GM12878 (cell line): Measurements from ENCODE around the gene NUFIP1. TPM values are rescaled to one million over a fixed set of nuclear protein-coding genes. Genes with fewer than 3 reads are reported as not detected.

Source experiments
- BRCA1 ChIP-seq: IDR thresholded peaks from 2 replicates; pipeline ENCODE4 v1.6.1; 2011; ENCODE audit warnings: low read depth, low read length, improper control_type of control experiment
- E2F4 ChIP-seq: IDR thresholded peaks from 2 replicates; pipeline ENCODE4 v1.6.1; 2012; ENCODE audit warnings: low read depth, low read length, improper control_type of control experiment
- ESRRA ChIP-seq: IDR thresholded peaks from 2 replicates; pipeline ENCODE4 v1.6.1; 2012; ENCODE audit warnings: mild to moderate bottlenecking, low read length, improper control_type of control experiment
- FOXK2 ChIP-seq: fragments of 450-650 bp; IDR thresholded peaks from 2 replicates; pipeline ENCODE4 v1.6.1; 2017; ENCODE audit warnings: mild to moderate bottlenecking, moderate library complexity
- HDAC6 ChIP-seq: fragments of 200-600 bp; sonication (generic); IDR thresholded peaks from one replicate; pipeline ENCODE4 v1.8.0; 2017; ENCODE audit warnings: antibody characterized with exemption; ENCODE audit not compliant: unreplicated experiment
- JUNB ChIP-seq: IDR thresholded peaks from 2 replicates; pipeline ENCODE4 v1.6.1; 2016; ENCODE audit warnings: antibody characterized with exemption, mild to moderate bottlenecking
- MEF2B ChIP-seq: fragments of 450-650 bp; IDR thresholded peaks from 2 replicates; pipeline ENCODE4 v1.6.1; 2018; ENCODE audit warnings: mild to moderate bottlenecking, moderate library complexity; ENCODE audit not compliant: partially characterized antibody, poor library complexity, severe bottlenecking
- MYC ChIP-seq: IDR thresholded peaks from 2 replicates; pipeline ENCODE4 v1.6.1; 2011; ENCODE audit warnings: mild to moderate bottlenecking, low read length, moderate library complexity, inconsistent platforms; ENCODE audit not compliant: insufficient read depth, insufficient replicate concordance, insufficient read length, severe bottlenecking
- SPI1 ChIP-seq: IDR thresholded peaks from 2 replicates; pipeline ENCODE4 v1.6.1; 2011; ENCODE audit warnings: low read depth, mild to moderate bottlenecking, low read length, moderate library complexity, borderline replicate concordance; ENCODE audit not compliant: insufficient read depth
- STAT1 ChIP-seq: fragments of 450-650 bp; conservative IDR thresholded peaks from 2 replicates; pipeline ENCODE4 v1.6.1; 2014; ENCODE audit warnings: antibody characterized with exemption, mild to moderate bottlenecking
- STAT3 ChIP-seq: IDR thresholded peaks from 2 replicates; pipeline ENCODE4 v1.6.1; 2011; ENCODE audit warnings: low read depth, low read length, improper control_type of control experiment
- ZNF24 ChIP-seq: fragments of 450-650 bp; IDR thresholded peaks from 2 replicates; pipeline ENCODE4 v1.6.1; 2017; ENCODE audit warnings: antibody characterized with exemption, mild to moderate bottlenecking
- polyA plus RNA-seq, 11 experiments: library from polyadenylated mRNA; depleted of rRNA in 4 of 11; unstranded in 6 of 11; stranded (reverse) in 5 of 11; fragments of >200 nt; fragmentation: Nextera tagmentation in 4 of 11; fragmentation: Illumina TruSeq in 1 of 11; extraction: Ambion mirVana in 4 of 11; extraction: Trizol in 1 of 11; gene quantifications; 1 replicate in 1 of 11; 2 replicates in 10 of 11; pipeline versions ENCODE4 v1.2.1 to v1.2.3, GENCODE V29; 2011 to 2016; ENCODE audit warnings: inconsistent platforms in 2 of 11, missing spikeins in 2 of 11, low read depth in 1 of 11
- total RNA-seq, 4 experiments: library from RNA; depleted of rRNA in 3 of 4; stranded (reverse); fragments of >200 nt in 3 of 4; fragmentation: Illumina TruSeq in 1 of 4; extraction: Trizol in 1 of 4; gene quantifications; 2 replicates each; pipeline versions ENCODE4 v1.2.1 to v1.2.3, GENCODE V29; 2013 to 2021
- TF ChIP-seq, protein P1 (sequence below): IDR thresholded peaks from 2 replicates; pipeline ENCODE4 v1.6.1; 2011; ENCODE audit warnings: mild to moderate bottlenecking, low read depth, low read length, moderate library complexity; ENCODE audit not compliant: insufficient replicate concordance

NUFIP1 gene
- total and polyA plus RNA-seq, 10 of the 15 experiments (the other 5 are each of a cell fraction or from before 2014, with no cell fraction given), result 2.5 to 11.2 (median 7.0) TPM

GRCh38 chr13:44989071-44989889 lies at the start of gene NUFIP1, which contains the start of gene GPALPP1 (continued):
- TF ChIP-seq MEF2B (no peak), BRCA1 (no peak), ZNF24 (no peak), ESRRA (0 out of 2 replicates have a peak, but pooled peaks have one; percentile 23), STAT3 (no peak), E2F4 (no peak), FOXK2 (peak; percentile 61; the same call in 1 of the 2 replicates), JUNB (peak; percentile 30), MYC (peak; percentile 52), SPI1 (peak; percentile 17; the same call in 1 of the 2 replicates), HDAC6 (no peak), STAT1 (no peak)
- TF ChIP-seq, protein P1, sequence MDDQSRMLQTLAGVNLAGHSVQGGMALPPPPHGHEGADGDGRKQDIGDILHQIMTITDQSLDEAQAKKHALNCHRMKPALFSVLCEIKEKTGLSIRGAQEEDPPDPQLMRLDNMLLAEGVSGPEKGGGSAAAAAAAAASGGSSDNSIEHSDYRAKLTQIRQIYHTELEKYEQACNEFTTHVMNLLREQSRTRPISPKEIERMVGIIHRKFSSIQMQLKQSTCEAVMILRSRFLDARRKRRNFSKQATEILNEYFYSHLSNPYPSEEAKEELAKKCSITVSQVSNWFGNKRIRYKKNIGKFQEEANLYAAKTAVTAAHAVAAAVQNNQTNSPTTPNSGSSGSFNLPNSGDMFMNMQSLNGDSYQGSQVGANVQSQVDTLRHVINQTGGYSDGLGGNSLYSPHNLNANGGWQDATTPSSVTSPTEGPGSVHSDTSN, result no peak
